ENCODE data around the gene TRMT1L. TPM values are rescaled to one million over a fixed set of nuclear protein-coding genes. Genes with fewer than 3 reads are reported as not detected.

Gene TRMT1L
- total RNA-seq, 2 donors from 2014 or later = 19.8 to 35.7 TPM

DNA sequence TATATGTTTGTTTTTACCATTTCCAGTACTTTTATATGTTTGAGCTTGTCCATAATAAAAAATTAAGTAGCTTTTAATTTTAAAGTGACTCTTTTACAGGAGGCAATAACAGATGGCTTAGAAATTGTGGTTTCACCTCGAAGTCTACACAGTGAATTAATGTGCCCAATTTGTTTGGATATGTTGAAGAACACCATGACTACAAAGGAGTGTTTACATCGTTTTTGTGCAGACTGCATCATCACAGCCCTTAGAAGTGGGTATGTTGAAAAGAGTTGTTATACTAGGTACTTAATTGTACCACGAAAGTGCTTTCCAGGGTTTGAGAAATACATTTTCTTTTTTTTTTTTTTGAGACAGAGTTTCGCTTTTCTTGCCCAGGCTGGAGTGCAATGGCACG, 65.3 kb downstream of the TRMT1L start:
- Histone ChIP-seq H3K9me3 (no peaks in the 10 kb centered on the region), H3K27me3 (replicated peaks; ENCODE audit: insufficient read depth) (no peaks in the 10 kb centered on the region), H3K36me3 (no peaks in the 10 kb centered on the region), H3K4me3 (no peak overlapping the region), H3K4me1 (replicated peaks) (no peaks in the 10 kb centered on the region), H3K27ac (no peak overlapping the region)
- DNase-seq (ENCODE audit: low spot score) = no peak
- TF ChIP-seq POLR2AphosphoS5 (IDR thresholded peaks at IDR 0.05) (no peak), POLR2A (IDR thresholded peaks at IDR 0.05) (no peak)
- TF ChIP-seq, protein P1, sequence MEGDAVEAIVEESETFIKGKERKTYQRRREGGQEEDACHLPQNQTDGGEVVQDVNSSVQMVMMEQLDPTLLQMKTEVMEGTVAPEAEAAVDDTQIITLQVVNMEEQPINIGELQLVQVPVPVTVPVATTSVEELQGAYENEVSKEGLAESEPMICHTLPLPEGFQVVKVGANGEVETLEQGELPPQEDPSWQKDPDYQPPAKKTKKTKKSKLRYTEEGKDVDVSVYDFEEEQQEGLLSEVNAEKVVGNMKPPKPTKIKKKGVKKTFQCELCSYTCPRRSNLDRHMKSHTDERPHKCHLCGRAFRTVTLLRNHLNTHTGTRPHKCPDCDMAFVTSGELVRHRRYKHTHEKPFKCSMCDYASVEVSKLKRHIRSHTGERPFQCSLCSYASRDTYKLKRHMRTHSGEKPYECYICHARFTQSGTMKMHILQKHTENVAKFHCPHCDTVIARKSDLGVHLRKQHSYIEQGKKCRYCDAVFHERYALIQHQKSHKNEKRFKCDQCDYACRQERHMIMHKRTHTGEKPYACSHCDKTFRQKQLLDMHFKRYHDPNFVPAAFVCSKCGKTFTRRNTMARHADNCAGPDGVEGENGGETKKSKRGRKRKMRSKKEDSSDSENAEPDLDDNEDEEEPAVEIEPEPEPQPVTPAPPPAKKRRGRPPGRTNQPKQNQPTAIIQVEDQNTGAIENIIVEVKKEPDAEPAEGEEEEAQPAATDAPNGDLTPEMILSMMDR (IDR thresholded peaks at IDR 0.05) = no peak
- 43% methylated on average over 5 of the region's 5 CpGs for WGBS
- intact Hi-C loops (cut with DNase I) = no loop called here

DNA sequence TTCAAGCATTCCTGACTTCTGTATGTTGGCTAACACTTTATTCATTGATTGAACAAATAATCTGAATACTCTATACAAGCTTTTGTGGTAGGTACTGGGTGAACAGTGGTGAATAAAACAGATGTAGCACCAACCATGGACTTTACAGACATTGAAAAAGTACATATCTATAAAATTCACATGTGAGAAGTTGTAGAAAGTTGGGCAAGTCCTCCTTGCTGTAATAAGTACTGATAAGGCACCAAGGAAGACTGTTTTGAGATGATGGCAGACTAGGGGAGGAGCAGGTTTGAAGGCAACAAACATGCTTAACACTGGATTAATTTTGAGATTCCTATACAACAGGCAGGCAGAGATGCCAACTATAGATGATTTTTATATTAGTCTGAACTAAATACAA, 69.0 kb downstream of the TRMT1L start:
- H3K4me1 ChIP-seq (replicated peaks) = no peaks in the 10 kb centered on the region
- H3K9me3 ChIP-seq = no peaks in the 10 kb centered on the region
- intact Hi-C loops (cut with DNase I) = no loop called here
- no peak overlapping the region for H3K4me3 ChIP-seq
- H3K27me3 ChIP-seq (replicated peaks; ENCODE audit: insufficient read depth) = no peaks in the 10 kb centered on the region
- TF ChIP-seq POLR2AphosphoS5 (IDR thresholded peaks at IDR 0.05) = no peak
- no peak overlapping the region for H3K27ac ChIP-seq
- no peak for DNase-seq (ENCODE audit: low spot score)
- H3K36me3 ChIP-seq = no peaks in the 10 kb centered on the region

- H3K27ac ChIP-seq = no peak overlapping the region
- no peaks in the 10 kb centered on the region for H3K36me3 ChIP-seq
- 97% methylated on average over 1 of the region's 1 CpG for WGBS
- intact Hi-C loops (cut with DNase I) = no loop called here
- TF ChIP-seq POLR2A (IDR thresholded peaks at IDR 0.05) (no peak), POLR2AphosphoS5 (IDR thresholded peaks at IDR 0.05) (no peak)
- TF ChIP-seq, protein P1 (IDR thresholded peaks at IDR 0.05) = no peak
- H3K9me3 ChIP-seq = no peaks in the 10 kb centered on the region
- H3K4me3 ChIP-seq = no peak overlapping the region
- H3K27me3 ChIP-seq (replicated peaks; ENCODE audit: insufficient read depth) = no peaks in the 10 kb centered on the region
- DNase-seq (ENCODE audit: low spot score) = no peak
- H3K4me1 ChIP-seq (replicated peaks) = no peaks in the 10 kb centered on the region
These were observed 69.7 kb downstream of the TRMT1L start for GRCh38 chr1:185087101-185087500.

DNA sequence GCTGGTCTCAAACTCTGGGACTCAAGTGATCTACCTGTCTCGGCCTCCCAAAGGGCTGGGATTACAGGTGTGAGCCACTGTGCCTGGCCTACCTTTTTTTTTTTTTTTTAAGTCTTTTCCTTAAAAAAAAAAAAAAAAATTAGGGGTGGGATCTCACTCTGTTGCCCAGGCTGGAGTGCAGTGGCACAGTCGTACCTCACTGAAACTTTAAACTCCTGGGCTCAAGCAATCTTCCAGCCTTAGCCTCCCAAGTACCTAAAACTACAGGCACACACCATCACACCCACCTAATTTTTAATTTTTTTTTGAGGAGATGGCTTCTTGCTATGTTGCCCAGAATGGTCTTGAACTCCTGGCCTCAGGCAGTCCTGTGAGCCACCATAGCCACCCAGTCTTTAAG, 72.9 kb downstream of the TRMT1L start:
- H3K27me3 ChIP-seq (replicated peaks; ENCODE audit: insufficient read depth) = no peaks in the 10 kb centered on the region
- H3K4me3 ChIP-seq = no peak overlapping the region
- H3K36me3 ChIP-seq = no peaks in the 10 kb centered on the region
- H3K9me3 ChIP-seq = no peaks in the 10 kb centered on the region
- intact Hi-C loops (cut with DNase I) = no loop called here
- 96% methylated on average over 2 of the region's 2 CpGs for WGBS
- H3K4me1 ChIP-seq (replicated peaks) = no peaks in the 10 kb centered on the region
- H3K27ac ChIP-seq = no peak overlapping the region
- no peak for DNase-seq (ENCODE audit: low spot score)
- TF ChIP-seq POLR2AphosphoS5 (IDR thresholded peaks at IDR 0.05) = no peak
- TF ChIP-seq, protein P1 (IDR thresholded peaks at IDR 0.05) = no peak
- TF ChIP-seq POLR2A (IDR thresholded peaks at IDR 0.05) = no peak

DNA sequence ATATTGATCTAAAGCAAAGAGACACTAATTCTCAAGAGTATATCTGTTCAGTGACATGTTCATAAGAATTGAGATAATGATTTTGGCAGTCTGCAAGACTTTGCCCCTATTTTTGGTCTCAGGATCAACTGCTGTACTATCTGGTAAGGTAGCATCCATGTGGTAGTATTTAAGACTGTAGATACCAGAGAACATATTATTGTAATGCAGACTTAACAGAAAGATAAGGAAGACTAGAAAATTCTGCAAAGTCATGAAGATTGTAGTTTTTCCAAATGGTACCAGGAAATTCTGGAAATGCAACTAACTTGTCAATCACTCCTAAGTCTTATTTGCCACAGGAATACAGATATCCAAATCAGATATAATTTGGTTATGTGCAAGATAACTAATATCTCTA, 76.3 kb downstream of the TRMT1L start:
- TF ChIP-seq POLR2A (IDR thresholded peaks at IDR 0.05) = no peak
- TF ChIP-seq, protein P1 (IDR thresholded peaks at IDR 0.05) = no peak
- no peak for TF ChIP-seq POLR2AphosphoS5 (IDR thresholded peaks at IDR 0.05)

More for the DNA sequence above, 76.3 kb downstream of the TRMT1L start:
- H3K4me1 ChIP-seq (replicated peaks) = no peaks in the 10 kb centered on the region
- H3K9me3 ChIP-seq = no peaks in the 10 kb centered on the region
- no peaks in the 10 kb centered on the region for H3K36me3 ChIP-seq
- H3K4me3 ChIP-seq = no peak overlapping the region
- H3K27me3 ChIP-seq (replicated peaks; ENCODE audit: insufficient read depth) = no peaks in the 10 kb centered on the region
- no peak overlapping the region for H3K27ac ChIP-seq
- DNase-seq (ENCODE audit: low spot score) = no peak
- intact Hi-C loops (cut with DNase I) = no loop called here
